Activated naive CD4-positive, alpha-beta T cell treated with anti-CD3 and anti-CD28 coated beads, Interleukin-2, amount 50 U/mL, for 24 hours (primary cell): ENCODE measurements around the gene NTSR1.

Experiments
- H3K27ac Mint-ChIP-seq: one replicate; pipeline ENCODE4 v1.8.0; 2021; ENCODE audit warnings: mild to moderate bottlenecking, mixed read lengths
- H3K27me3 Mint-ChIP-seq: one replicate; pipeline ENCODE4 v1.8.0; 2021; ENCODE audit warnings: mixed read lengths
- H3K36me3 Mint-ChIP-seq: one replicate; pipeline ENCODE4 v1.8.0; 2021; ENCODE audit warnings: mixed read lengths
- H3K4me1 Mint-ChIP-seq: one replicate; pipeline ENCODE4 v1.8.0; 2021; ENCODE audit warnings: mixed read lengths
- H3K4me3 Mint-ChIP-seq: one replicate; pipeline ENCODE4 v1.8.0; 2021; ENCODE audit warnings: mild to moderate bottlenecking, mixed read lengths
- H3K9me3 Mint-ChIP-seq: one replicate; pipeline ENCODE4 v1.8.0; 2021; ENCODE audit warnings: mixed read lengths

NTSR1 gene

DNA sequence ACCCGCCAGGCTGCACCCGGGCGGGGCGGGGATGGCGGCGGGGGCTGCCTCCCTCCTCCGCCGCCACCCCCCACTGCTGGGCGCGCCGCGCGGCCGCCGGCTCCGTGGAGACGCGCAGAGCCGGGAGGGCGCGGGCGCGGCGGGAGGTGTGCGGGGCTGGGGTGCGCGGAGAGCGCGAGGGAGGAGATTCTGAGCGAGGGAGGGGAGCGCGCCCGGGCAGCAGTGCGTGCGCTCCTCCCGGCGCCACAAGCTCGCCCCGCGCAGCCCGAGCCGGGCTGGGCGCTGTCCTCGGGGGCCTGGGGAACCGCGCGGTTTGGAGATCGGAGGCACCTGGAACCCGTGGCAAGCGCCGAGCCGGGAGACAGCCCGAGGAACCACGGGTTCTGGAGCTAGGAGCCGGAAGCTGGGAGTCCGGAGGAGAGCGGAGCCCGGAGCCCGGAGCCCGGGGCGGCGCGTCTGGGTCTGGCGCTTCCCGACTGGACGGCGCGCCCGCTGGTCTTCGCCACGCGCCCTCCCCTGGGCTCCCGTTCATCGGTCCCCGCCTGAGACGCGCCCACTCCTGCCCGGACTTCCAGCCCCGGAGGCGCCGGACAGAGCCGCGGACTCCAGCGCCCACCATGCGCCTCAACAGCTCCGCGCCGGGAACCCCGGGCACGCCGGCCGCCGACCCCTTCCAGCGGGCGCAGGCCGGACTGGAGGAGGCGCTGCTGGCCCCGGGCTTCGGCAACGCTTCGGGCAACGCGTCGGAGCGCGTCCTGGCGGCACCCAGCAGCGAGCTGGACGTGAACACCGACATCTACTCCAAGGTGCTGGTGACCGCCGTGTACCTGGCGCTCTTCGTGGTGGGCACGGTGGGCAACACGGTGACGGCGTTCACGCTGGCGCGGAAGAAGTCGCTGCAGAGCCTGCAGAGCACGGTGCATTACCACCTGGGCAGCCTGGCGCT is at the start of gene NTSR1:
TSS of gene NTSR1 (plus strand) at position 246 of the 946 bp plus-strand sequence. CDS start at position 618, 372 bp downstream.
- Mint-ChIP-seq H3K27ac (no peak within 1 kb of the TSS), H3K4me3 (peak within 1 kb of the TSS; percentile 65), H3K36me3 (no peaks in the 10 kb centered on the region), H3K9me3 (no peaks in the 10 kb centered on the region), H3K4me1 (no peaks in the 10 kb centered on the region), H3K27me3 (peaks cover 13% of the 10 kb centered on the region)

DNA sequence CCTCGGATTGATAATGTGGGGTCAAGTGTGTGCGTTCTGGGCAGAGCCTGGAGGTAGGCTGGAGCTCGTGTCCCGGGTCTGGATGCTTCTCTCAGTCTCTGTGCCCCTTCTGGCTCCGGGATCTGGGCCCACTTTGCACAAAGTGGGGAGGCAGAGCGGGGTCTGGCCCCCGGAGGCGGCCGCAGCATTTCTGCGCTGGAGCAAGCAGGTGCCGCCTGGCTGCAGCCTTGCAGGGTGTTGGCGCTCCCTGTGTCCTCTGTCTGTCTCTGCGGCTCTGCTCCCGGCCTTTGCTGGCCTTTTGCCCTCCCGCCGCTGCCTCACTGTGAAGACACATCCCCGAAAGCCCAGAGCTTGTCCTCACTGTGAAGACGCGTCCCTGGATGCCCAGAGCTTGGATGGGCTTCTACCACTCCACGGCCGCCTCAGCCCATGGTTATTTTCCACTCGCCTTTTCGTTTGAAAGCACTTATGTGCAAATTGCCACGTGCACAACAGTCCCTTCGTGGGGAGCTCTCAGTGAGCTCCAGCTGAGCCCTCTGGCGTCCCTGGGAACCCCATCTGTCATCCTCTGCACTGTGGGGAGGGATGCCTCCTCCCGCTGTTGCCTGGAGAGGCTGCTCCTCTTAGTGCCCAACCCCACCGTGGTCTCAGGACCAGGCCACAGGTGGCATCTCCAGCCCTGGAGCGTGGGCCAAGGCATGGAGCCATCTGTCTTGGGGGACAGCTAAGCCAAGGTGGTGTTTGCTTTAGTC is 49.0 kb upstream of the NTSR1 start:
- no peaks in the 10 kb centered on the region for H3K27me3 Mint-ChIP-seq
- no peaks in the 10 kb centered on the region for H3K4me1 Mint-ChIP-seq
- peaks cover 2% of the 10 kb centered on the region for H3K36me3 Mint-ChIP-seq
- H3K27ac Mint-ChIP-seq = no peak overlapping the region
- no peak overlapping the region for H3K4me3 Mint-ChIP-seq
- no peaks in the 10 kb centered on the region for H3K9me3 Mint-ChIP-seq

DNA sequence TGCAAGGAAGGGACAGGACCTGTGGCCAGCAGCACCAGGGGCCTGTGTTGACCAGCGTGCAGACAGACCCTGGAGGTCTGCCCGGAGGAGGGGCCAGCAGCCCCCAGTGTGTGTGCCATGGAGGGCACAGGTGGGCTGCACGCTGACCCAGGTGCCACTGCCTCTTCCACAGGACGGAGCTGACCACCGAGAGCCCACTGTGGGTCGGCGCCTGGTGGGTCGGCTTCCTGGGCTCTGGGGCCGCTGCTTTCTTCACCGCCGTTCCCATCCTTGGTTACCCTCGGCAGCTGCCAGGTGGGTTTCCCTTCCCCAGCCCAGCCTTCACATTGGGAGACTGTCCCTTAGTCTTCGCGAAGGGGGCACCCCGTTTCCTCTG is 48.4 kb upstream of the NTSR1 start:
- no peak overlapping the region for H3K4me3 Mint-ChIP-seq
- H3K9me3 Mint-ChIP-seq = no peaks in the 10 kb centered on the region
- no peak overlapping the region for H3K27ac Mint-ChIP-seq
- H3K36me3 Mint-ChIP-seq = peaks cover 4% of the 10 kb centered on the region
- no peaks in the 10 kb centered on the region for H3K4me1 Mint-ChIP-seq
- H3K27me3 Mint-ChIP-seq = no peaks in the 10 kb centered on the region

DNA sequence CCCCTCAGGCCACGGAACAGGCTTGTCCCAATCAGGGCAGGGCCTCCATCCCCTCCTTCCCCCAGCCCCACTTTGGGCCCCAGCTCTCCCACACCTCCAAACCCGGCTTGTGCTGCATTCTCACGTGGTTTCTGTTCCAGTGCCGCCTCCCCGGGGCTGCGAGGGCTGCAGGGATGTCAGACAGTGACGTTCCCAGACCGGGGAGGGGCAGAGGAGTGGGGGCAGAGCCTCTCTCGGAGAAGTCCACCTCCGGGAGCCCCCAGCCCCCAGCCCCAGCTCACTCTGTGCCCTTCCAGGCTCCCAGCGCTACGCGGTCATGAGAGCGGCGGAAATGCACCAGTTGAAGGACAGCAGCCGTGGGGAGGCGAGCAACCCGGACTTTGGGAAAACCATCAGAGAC is 47.9 kb upstream of the NTSR1 start:
- Mint-ChIP-seq H3K27me3 (no peaks in the 10 kb centered on the region), H3K9me3 (no peaks in the 10 kb centered on the region), H3K27ac (no peak overlapping the region), H3K36me3 (peaks cover 4% of the 10 kb centered on the region), H3K4me3 (no peak overlapping the region), H3K4me1 (no peaks in the 10 kb centered on the region)

DNA sequence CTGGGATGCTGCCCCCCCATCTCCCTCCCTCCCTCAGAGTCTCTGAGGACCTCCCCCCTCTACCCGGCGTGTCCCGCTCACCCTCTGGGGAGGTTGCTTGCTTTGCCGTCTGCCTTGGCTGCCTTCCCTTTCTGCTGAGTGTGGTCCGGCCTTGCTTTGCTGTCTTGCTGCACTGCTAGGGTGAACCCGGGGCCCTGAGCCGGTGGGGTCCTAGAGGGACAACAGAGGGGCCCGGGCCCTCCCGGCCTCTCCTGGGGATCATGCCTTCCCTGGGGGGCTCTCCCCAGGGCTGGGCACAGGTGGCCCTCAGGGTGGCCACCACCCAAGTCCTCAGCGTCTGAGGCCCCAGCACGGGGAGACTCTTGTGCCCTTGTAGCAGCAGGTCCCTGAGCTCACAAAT is 47.0 kb upstream of the NTSR1 start:
- Mint-ChIP-seq H3K9me3 (no peaks in the 10 kb centered on the region), H3K27ac (no peak overlapping the region), H3K4me1 (no peaks in the 10 kb centered on the region), H3K4me3 (no peak overlapping the region), H3K36me3 (peaks cover 4% of the 10 kb centered on the region), H3K27me3 (no peaks in the 10 kb centered on the region)

DNA sequence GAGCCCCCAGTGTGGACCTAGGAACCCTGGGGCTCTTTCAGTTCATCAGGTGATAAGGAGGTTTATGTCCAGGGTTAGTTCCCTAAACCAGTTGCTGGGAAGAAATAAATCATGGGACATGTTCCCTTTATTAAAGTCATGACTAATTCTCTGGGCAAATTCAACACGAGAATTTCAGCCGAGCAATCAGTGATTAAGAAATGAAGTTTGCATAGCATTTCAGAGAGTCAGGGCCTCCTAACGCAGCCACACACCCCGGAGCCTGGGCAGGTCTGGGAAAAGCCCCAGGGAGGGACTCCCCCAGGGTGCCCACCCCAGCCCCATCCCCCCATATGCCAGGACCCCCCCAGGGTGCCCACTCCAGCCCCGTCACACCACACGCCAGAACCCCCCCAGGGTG is 46.2 kb upstream of the NTSR1 start:
- Mint-ChIP-seq H3K4me1 (no peaks in the 10 kb centered on the region), H3K36me3 (peaks cover 4% of the 10 kb centered on the region), H3K27ac (no peak overlapping the region), H3K4me3 (no peak overlapping the region), H3K9me3 (no peaks in the 10 kb centered on the region), H3K27me3 (no peaks in the 10 kb centered on the region)

DNA sequence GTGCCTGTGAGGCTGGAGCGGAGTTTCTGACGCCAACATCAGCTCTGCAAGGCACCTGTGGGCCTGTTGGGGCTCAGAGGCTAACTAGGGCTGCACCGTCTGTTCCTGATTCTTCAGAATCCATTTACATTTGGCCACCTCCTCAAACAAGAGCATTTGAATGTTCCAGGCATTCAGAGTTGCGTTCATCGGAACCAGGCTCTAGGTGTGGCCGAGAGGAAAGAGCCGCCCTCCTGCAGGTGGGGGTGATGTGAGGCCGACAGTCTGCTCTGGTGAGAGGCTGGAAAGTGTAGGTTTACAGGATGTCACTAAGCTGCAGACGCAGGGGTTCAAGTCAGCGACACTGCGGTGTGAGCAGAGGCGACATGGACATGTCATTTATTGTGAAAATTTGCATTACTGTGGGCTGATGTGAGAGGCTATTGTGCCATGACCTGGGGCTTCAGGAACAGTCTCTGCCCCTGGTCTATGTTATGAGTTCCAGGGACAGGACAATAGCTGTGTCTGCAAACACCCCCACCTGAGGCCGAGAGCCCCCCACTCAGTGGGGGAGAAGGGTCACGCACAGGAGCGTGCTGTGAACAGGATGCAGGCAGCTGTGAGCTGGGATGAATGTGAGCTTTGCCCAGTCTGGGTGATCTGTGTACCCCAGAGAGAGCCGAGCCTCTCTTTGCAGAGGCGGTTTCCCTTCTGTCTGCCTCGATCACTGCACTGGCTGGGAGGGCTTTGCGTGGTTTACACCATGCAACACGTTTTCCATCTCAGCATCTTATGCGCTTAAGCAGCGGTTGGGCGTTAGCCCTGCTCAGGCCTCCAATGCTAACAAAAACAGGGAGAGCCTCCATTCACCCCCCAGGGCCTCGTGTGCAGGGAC is 45.3 kb upstream of the NTSR1 start:
- Mint-ChIP-seq H3K4me1 (peaks cover 2% of the 10 kb centered on the region), H3K4me3 (no peak overlapping the region), H3K36me3 (peaks cover 6% of the 10 kb centered on the region), H3K27me3 (no peaks in the 10 kb centered on the region), H3K9me3 (no peaks in the 10 kb centered on the region), H3K27ac (no peak overlapping the region)

DNA sequence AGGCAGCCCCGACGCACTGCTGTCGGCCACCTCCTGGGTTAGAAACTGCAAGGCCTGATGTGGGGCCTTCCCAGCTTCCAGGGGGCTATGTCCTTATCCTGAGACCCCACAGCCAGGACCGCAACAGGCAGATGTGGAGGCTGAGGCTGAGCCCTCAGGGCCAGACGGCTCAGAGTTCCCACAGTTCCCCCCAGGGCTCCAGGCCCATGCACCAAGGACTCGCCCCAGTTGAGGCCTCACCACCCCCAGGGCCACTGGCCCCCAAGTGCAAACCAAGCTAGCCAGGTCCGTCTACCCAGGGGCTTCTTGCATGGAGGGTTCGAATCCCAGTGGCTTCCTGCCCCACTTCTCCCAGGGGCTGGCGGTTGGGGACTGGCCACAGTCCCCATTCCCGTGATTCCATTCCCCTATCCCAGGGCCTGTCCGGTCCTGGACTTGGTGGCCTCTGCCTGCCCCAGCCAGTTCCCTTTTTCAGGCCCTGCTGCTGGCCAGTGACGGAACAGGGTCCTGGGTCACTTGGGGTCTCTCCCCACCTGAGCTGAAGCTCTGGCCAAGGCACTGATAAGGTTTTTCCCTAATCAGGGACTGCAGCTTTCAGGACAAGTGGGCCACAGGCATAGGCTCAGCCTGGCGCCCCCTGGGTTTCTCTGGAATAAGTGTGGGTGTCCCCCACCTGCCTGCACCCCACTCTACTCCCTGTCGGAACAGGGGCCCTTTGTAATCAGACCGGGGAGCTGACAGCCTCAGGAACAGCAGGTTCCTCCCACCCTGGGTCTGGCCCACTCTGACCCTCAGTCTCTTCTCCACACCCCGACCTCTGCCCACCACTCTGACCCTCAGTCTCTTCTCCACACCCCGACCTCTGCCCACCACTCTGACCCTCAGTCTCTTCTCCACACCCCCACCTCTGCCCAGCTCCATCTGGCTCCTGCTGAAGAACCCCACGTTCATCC is 44.3 kb upstream of the NTSR1 start:
- H3K9me3 Mint-ChIP-seq = no peaks in the 10 kb centered on the region
- H3K4me3 Mint-ChIP-seq = no peak overlapping the region
- H3K4me1 Mint-ChIP-seq = peaks cover 3% of the 10 kb centered on the region
- H3K36me3 Mint-ChIP-seq = peaks cover 4% of the 10 kb centered on the region
- no peaks in the 10 kb centered on the region for H3K27me3 Mint-ChIP-seq
- H3K27ac Mint-ChIP-seq = no peak overlapping the region

DNA sequence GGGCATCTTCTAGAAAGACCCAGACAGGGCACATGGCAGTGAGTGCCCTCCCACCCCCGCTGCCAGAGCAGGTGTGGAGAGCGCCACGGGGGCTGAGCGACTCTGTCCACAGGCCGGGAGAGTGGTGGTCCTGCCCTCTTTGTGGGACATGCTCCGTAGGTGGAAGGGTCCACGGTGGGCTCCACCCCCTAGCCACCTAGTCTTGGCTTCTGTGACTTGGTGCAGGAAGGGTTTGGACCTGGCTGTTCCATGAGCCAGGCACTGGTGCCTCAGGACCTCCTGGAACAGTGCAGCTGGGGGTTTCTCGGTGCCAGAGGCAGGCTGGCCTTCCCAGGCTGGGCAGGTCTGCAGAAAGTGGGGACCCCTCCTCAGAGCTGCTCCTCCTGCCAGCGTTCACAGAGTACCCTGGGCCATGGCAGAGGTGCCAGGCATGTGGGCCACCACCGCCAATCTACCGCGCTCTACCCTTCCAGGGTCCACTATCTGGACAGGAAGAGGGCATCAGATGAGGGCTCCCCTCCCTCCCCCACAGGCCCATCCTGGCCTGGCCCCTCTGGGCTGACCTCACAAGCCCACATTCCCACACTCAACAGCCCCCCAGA is 43.4 kb upstream of the NTSR1 start:
- Mint-ChIP-seq H3K9me3 (no peaks in the 10 kb centered on the region), H3K4me1 (peaks cover 3% of the 10 kb centered on the region), H3K4me3 (no peak overlapping the region), H3K27me3 (no peaks in the 10 kb centered on the region), H3K36me3 (peaks cover 4% of the 10 kb centered on the region), H3K27ac (no peak overlapping the region)

DNA sequence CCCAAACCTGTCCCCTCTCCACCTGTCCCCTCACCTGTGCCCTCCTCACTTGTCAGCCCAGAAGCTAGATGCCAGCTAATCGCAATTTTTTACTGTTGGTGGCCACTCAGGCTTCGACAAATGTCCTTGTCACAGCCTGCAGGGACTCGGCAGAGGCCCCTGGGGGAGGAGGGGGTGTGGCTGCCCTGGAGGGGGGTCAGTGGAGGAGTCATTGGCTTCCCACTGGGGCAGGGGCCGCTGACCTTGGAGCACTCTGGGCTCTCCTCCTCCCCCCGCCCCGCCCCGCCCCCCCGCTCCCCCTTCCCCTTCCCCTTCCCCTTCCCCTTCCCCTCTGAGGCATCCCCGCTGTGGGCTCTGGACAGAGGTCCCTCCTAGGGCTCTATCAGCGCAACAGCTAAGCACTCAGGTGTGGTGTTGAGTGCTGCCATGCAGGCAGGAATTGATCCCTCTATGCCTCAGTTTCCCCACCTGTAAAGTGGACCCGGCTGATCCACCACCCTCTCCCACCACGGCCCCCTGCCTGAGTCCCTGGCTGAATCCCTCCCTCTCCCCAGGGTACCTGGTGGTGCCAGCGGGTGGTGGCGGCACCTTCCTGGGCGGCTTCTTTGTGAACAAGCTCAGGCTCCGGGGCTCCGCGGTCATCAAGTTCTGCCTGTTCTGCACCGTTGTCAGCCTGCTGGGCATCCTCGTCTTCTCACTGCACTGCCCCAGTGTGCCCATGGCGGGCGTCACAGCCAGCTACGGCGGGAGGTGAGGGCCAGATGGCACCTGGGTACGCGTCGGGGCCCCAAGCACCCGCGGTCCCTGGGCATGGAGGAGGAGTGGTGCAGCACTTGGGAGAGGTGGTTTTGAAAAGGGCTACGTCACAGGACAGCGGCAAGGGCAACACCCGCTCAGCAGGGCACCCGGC is 42.6 kb upstream of the NTSR1 start:
- Mint-ChIP-seq H3K9me3 (no peaks in the 10 kb centered on the region), H3K4me1 (peaks cover 3% of the 10 kb centered on the region), H3K4me3 (no peak overlapping the region), H3K27ac (no peak overlapping the region), H3K27me3 (no peaks in the 10 kb centered on the region), H3K36me3 (peaks cover 4% of the 10 kb centered on the region)

DNA sequence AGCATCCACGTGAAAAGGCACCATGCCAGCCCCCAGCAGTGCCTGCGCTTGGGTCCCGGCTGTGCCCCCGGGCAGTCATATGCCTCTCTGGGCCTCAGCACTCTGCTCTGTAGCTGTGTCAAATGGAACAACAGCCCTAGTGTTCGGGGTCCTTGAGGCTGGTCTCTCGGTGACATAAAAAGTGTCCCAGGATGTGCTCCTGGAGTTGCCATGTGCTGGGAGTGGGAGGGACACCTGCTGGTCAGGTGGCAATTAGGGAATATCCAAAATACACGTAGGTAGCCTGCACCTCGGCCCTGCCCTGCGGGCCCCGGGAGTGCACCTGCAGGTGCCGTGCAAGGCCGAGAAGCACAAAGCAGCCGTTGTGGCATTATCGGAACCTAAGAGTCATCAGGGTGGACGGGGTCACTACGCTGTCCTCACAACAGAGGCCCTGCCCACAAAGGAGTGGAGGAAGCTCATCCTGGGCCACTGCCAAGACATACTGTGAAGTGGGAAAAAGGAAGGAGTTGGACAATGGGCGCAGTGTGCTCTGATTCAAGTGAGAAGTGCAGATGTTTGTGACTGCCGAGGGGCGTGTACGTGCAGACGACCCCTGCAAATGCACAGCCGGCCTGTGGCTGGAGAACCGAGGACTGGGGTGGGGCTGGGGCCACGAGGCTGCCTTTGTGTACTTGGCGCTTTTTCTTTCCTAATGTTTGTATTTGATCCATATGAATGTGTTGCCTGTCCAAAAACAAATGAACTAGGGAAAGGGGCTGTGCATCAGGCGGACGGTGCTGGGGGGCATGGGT is 41.7 kb upstream of the NTSR1 start:
- Mint-ChIP-seq H3K4me3 (no peak overlapping the region), H3K9me3 (no peaks in the 10 kb centered on the region), H3K36me3 (peaks cover 4% of the 10 kb centered on the region), H3K4me1 (peaks cover 3% of the 10 kb centered on the region), H3K27ac (peak overlapping the region; percentile 35), H3K27me3 (no peaks in the 10 kb centered on the region)

DNA sequence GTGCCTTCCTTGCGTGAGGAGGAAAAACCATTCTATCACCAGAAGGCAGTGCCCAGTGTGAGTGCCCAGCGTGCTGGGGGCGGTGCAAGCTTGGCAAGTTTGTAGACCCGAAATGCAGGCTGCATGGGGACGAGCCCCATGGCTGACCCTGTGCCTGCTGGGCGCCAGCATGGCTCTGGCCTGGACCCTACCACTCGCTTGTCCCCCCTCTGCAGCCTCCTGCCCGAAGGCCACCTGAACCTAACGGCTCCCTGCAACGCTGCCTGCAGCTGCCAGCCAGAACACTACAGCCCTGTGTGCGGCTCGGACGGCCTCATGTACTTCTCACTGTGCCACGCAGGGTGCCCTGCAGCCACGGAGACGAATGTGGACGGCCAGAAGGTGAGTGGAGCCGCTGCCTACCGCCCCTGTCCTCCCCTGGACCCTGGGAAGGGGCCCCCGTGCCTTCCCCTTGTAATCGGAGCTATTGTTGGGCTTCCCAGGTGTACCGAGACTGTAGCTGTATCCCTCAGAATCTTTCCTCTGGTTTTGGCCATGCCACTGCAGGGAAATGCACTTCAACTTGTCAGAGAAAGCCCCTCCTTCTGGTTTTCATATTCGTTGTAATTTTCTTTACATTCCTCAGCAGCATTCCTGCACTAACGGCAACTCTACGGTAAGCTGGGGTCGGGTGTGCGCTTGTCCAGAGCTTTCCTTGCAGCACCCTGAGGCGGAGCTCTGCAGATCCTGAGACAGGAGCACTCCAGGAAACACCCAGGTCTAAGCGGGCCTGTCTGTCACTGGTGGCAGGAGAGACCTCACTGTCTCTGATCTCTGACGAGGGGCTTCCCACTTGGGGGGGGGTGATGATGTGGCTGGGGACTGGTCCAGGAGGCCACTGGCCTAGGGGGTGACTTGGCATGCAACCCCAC is 40.9 kb upstream of the NTSR1 start:
- peaks cover 3% of the 10 kb centered on the region for H3K4me1 Mint-ChIP-seq
- H3K4me3 Mint-ChIP-seq = no peak overlapping the region
- no peaks in the 10 kb centered on the region for H3K9me3 Mint-ChIP-seq
- peaks cover 4% of the 10 kb centered on the region for H3K36me3 Mint-ChIP-seq
- no peaks in the 10 kb centered on the region for H3K27me3 Mint-ChIP-seq
- peak overlapping the region; percentile 35 for H3K27ac Mint-ChIP-seq
